ENCODE measurements around the gene ZNF565.
"Not testable (repeated sequence)": the region's sequence is repeated elsewhere in the genome, so short reads cannot be mapped to it uniquely, and the experiment has no call there.

ZNF565 gene

GRCh38 chr19:36212895-36213294 is 1.6 kb downstream of the ZNF565 start:
- DNase-seq (ENCODE audit: low read depth, low spot score): no peak

DNA sequence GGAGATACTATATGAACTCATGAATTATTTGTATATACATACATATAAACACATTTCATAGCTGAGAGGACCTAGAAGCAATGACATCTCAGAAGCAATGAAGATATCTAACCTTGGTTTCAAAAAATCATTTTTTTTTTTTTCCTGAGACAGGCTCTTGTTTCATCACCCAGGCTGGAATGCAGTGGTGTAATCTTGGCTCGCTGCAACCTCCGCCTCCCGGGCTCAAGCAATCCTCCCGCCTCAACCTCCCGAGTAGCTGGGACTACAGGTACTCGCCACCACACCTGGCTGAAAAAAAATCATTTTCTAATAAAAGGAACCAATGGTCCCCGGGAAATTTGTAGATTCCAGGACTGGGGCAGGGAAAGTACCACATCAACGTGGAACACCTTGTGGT is 4.0 kb downstream of the ZNF565 start:
- DNase-seq (ENCODE audit: low read depth, low spot score): no peak

DNA sequence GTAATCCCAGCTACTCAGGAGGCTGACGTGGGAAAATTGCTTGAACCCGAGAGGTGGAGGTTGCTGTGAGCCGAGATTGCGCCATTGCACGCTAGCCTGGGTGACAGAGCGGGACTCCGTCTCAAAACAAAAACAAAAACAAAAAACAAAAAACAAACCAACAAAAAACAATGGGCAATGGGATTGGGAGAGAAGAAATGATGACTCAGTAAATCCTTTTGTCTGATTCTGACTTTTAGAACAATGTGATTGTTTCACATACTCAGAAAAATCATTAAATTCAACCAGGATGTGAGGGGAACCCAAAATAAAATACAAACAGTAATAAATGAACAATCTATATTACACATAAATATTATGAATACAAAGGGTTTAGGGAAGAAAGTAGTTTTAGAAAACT is 5.1 kb downstream of the ZNF565 start:
- DNase-seq (ENCODE audit: low read depth, low spot score): no peak

DNA sequence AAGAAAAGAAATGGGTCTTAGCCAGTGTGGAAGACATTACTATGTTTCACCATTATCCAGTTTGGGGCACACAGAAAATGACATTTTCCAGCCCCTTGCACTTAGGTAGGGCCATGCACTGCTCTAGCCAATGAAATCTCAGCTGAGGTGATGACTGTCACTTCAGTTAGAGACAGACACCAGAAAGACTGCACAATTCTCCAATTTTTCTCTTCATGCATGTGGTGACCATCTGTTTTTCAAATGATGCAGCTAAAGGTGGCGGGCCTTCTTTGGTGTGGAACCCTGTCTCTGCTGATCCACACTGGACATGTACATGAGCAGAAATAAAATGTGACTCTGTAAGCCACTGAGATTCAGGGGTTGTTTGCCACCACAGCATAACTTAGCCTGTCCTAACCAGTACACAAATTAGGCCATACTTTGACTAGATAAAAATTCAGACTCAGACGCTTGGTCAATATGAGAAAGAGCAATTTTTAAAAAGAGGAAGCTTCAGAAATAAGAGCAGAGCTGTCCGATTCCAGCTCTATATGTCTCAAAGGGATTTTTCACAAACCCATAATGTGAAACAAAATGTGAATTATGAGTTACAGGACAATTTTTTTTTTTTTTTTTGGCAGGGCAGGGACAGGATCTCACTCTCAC is 6.7 kb downstream of the ZNF565 start:
- DNase-seq (ENCODE audit: low read depth, low spot score): no peak

DNA sequence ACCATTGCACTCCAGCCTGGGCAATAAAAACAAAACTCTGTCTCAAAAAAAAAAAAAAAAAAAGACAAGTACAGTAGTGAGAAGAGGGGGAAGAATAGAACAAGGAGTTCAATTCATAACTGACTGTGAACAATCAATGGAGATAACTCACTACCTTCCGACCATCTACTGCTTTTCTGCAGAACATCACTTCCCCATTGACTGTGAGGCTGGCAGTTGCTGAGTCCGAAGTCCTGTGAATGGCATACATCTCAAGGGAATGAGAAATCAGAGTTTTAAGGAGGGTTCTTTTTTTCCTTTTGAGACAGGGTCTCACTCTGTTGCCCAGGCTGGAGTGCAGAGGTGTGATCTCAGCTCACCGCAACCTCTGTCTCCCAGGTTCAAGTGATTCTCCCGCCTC is 11.2 kb downstream of the ZNF565 start:
- no peak for DNase-seq (ENCODE audit: low read depth, low spot score)

GRCh38 chr19:36201684-36202083 is 12.8 kb downstream of the ZNF565 start:
- no peak for DNase-seq (ENCODE audit: low read depth, low spot score)

DNA sequence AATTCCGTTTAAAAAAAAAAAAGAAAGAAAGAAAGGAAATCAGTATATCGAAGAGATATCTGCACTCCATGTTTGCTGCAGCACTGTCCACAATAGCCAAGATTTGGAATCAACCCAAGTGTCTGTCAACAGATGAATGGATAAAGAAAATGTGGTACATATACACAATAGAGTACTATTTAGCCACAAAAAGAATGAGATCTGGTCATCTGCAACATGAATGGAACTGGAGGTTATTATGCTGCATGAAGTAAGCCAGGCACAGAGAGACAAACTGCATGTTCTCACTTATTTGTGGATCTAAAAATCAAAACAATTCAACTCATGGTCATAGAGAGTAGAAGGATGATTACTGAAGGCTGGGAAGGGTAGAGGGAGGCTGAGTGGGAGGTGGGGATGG is 16.3 kb downstream of the ZNF565 start:
- no peak for DNase-seq (ENCODE audit: low read depth, low spot score)

DNA sequence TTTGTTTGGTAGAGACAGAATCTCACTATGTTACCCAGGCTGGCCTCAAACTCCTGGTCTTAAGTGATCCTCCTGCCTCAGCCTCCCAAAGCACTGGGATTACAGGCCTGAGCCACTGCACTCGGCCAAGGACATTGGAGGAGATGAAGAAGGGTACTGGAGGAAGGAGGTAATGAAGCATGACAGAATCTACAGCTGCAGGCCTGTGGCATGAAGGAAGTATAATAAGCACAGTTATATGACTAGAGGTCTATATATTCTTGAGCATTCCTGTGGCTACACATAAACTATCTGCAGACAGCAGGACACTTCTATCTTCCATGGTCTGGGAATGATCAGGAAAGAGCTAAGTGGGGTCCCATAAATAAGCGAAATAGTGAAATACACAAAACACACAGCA is 18.2 kb downstream of the ZNF565 start:
- DNase-seq (ENCODE audit: low read depth, low spot score): no peak

- not testable (repeated sequence) for DNase-seq (ENCODE audit: low read depth, low spot score)
Measured at GRCh38 chr19:36186722-36187121, 27.7 kb downstream of the ZNF565 start.

- DNase-seq (ENCODE audit: low read depth, low spot score): no peak
Measured at GRCh38 chr19:36183245-36183628, 31.2 kb downstream of the ZNF565 start.

DNA sequence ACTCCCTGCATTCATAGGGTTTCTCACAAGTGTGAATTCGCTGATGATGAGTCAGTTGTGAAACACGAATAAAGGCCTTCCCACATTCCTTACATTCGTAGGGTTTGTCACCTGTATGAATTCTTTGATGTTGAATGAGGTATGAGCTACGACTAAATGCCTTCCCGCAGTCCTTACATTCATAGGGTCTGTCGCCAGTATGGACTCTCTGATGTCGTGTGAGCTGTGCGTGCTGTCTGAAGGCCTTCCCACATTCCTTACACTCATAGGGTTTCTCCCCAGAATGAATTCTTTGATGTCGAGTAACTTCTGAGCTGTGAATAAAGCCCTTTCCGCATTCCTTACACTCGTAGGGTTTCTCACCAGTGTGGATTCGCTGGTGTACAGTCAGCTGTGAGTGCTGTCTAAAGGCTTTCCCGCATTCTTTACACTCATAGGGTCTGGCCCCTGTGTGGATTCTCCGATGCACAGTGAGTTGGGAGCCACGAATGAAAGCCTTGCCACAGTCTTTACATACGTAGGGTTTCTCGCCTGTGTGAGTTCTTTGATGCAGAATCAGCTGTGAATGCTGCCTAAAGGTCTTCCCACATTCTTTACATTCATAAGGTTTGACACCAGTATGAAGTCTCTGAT is 31.7 kb downstream of the ZNF565 start:
- no peak for DNase-seq (ENCODE audit: low read depth, low spot score)

GRCh38 chr19:36179077-36179476 is 35.4 kb downstream of the ZNF565 start:
- DNase-seq (ENCODE audit: low read depth, low spot score): not testable (repeated sequence)

GRCh38 chr19:36173846-36174245 is 40.6 kb downstream of the ZNF565 start:
- DNase-seq (ENCODE audit: low read depth, low spot score): not testable (repeated sequence)

GRCh38 chr19:36172852-36173251 is 41.6 kb downstream of the ZNF565 start:
- no peak for DNase-seq (ENCODE audit: low read depth, low spot score)

GRCh38 chr19:36169084-36169760 is 45.2 kb downstream of the ZNF565 start:
- no peak for DNase-seq (ENCODE audit: low read depth, low spot score)

- no peak for DNase-seq (ENCODE audit: low read depth, low spot score)
Measured at GRCh38 chr19:36163813-36164212, 50.7 kb downstream of the ZNF565 start.

DNA sequence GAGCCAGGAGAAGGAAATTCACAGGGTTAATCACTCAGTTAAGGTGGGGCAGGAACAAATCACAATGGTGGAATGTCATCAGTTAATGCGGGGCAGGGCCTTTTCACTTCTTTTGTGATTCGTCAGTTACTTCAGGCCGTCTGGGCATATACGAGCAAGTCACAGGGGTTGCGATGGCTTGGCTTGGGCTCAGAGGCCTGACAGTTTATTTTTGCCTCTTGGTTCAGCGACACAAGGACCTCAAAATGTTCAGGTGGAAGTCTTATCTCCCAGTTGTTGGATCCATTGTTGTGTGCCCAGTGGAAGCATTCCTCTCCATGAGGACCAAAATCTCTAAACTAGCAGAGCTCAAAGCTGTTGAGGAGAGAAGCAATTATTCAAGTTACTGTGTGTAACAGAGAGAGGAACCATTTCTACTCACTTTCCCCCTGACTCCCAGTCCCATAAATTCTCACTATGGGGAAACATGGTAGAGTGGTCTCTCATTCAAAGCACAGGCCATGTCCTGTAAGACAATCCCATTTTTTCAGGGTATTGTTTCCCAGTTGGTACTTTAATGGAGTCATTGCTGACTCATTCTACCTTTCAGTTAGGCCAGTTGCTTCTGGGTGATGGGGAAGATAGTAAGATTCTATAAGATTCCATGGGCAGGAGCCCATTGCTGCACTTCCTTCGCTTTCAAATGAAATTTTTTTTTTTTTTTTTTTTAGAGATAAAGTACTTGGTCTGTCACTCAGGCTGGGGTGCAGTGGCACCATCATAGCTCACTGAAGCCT is 53.5 kb downstream of the ZNF565 start:
- DNase-seq (ENCODE audit: low read depth, low spot score): no peak

- no peak for DNase-seq (ENCODE audit: low read depth, low spot score)
Measured at GRCh38 chr19:36153126-36153525, 61.3 kb downstream of the ZNF565 start.

DNA sequence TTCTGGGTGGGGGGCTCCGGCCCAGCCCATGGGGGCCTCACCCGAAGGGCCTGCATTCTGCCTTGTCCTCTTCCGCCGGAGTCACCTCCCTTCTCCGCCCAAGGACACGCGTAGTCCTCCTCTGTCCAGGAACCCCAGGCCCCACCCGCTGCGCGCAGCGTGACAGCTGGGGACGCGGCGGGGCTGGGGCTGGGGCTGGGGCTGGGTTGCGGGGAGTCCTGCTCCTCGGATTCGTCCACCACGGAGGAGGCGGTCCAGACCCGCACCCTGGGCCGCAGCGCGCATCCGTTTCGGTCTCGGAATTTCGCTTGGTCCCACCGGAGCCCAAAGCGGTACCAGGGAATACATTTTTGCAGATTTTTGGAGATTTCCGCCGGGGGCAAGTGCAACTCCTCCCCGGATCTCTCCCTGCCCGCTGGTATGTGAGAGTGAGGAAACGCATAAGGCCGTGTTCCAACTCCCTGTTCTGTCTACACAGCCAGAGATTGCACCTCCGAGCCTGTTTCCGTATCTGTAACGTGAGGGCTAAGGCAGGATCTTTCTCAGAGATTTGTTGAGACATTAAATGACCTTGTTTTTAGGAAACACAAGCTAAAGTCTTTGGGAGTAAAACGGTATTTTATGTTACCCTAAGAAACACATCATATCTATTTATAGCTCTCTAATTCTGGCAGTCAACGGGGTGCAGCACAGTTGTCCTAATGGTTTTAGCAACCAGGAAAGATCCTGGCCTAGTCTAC is 61.9 kb downstream of the ZNF565 start, which contains the start of gene COX7A1:
Gene COX7A1, minus strand, starts transcription at position 96 of the 740 bp plus-strand sequence. Its CDS starts 40 bp downstream, at position 56.
- DNase-seq (ENCODE audit: low read depth, low spot score): no peak

- no peak for DNase-seq (ENCODE audit: low read depth, low spot score)
Measured at GRCh38 chr19:36152019-36152351, 62.5 kb downstream of the ZNF565 start.

DNA sequence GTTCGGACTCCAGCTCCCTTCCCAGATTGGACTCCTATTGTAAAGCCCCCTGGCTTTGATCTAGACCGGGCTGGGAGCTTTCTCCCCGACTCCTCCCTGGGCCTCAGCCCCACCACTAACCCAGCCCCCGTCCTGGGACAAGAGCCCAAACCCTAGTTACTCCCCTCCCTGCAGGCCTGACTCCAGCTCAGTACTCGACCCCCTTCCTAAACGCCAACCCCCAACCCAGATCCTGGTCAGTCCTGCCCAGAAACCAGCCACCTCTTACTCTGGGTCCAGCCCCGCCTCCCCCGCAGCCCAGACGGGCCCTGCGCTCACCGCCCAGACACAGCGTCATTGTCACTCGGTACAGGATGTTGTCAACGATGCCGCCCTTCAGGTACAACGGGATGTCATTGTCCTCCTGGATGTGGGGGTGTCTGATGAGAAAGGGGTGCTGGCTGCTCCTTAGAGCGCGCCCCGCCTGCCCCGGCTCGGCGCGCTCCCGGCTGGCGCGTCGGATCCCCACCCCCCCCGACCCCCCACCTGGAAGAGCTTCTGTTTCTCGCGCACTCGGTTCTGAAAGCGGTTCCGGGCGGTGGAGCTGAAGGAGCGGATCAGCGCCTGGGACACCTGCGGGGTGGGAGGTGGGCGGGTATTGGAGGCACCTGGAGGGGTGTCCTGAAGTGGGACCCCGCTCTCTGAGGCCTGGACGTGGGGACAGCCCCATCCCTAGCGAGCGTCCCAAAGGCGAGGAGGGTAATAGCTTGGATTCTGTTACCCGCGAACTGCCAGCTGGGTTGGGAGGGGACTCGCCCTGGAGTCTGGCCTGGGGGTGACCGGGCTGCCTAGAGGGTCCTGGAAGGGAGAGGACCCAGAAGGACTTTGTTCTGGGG is 63.1 kb downstream of the ZNF565 start:
- no peak for DNase-seq (ENCODE audit: low read depth, low spot score)
